Panc1 (cell line): ENCODE results near the gene NHSL1. TPM values are rescaled to one million over a fixed set of nuclear protein-coding genes. Genes with fewer than 3 reads are reported as not detected.
A peak's percentile ranks its signal among the peaks of the same experiment; 100 is the strongest.

Source experiments
- ATAC-seq: fragments of 200-7000 bp; cut with Tn5 transposase; 2 replicates; pipeline ENCODE4 v1.9.1; 2020; ENCODE audit warnings: mild to moderate bottlenecking, moderate library complexity
- BruUV-seq: library from RNA; stranded (reverse); fragments of 400-500 nt; replicated peaks from 2 replicates; lab custom pipeline; 2021; lab: Mats Ljungman, UMichigan
- CTCF ChIA-PET: fragments of 300-600 bp; sonication (Branson Sonifier 250); formaldehyde crosslinking; loops from one replicate; lab custom pipeline; 2022; ENCODE audit warnings: antibody characterized with exemption; lab: Charles Lee
- POLR2A ChIA-PET: fragments of 300-600 bp; sonication (Branson Sonifier 250); formaldehyde crosslinking; loops from one replicate; lab custom pipeline; 2022; ENCODE audit warnings: antibody characterized with exemption; lab: Charles Lee
- DNase-seq: peaks from one replicate; pipeline ENCODE4 v3.0.0-alpha.2; 2010; ENCODE audit warnings: low read depth, low spot score
- H3K27ac ChIP-seq: 2 replicates; pipeline ENCODE4 v1.5.1; 2011; ENCODE audit warnings: mild to moderate bottlenecking, low read length, inconsistent platforms
- H3K27me3 ChIP-seq: fragments of 200-500 bp; sonication (Bioruptor generic); 2 replicates; pipeline ENCODE4 v1.6.0; 2014; ENCODE audit warnings: low read length, inconsistent platforms; ENCODE audit not compliant: control insufficient read depth, insufficient read depth
- H3K36me3 ChIP-seq: fragments of 200-500 bp; sonication (Bioruptor generic); 2 replicates; pipeline ENCODE4 v1.5.1; 2014; ENCODE audit warnings: inconsistent platforms, mild to moderate bottlenecking, low read length, moderate library complexity; ENCODE audit not compliant: control insufficient read depth, insufficient read depth
- H3K4me1 ChIP-seq: 2 replicates; pipeline ENCODE4 v1.5.1; 2011; ENCODE audit warnings: inconsistent platforms, mild to moderate bottlenecking, low read length, moderate library complexity; ENCODE audit not compliant: control insufficient read depth, insufficient read depth
- H3K4me3 ChIP-seq, 2 experiments: 2 replicates each; pipeline ENCODE4 v1.5.1; 2011 to 2012; ENCODE audit warnings: low read depth in 2 of 2, low read length in 2 of 2, mild to moderate bottlenecking in 2 of 2, inconsistent platforms in 1 of 2, moderate library complexity in 1 of 2
- H3K9me3 ChIP-seq: fragments of 200-500 bp; sonication (Bioruptor generic); 2 replicates; pipeline ENCODE4 v1.5.1; 2014; ENCODE audit warnings: low read depth, mild to moderate bottlenecking, inconsistent platforms, low read length, moderate library complexity; ENCODE audit not compliant: control insufficient read depth, insufficient read depth
- CTCF ChIP-seq: fragments of 450-650 bp; IDR thresholded peaks from 2 replicates; pipeline ENCODE4 v1.5.1; 2017; ENCODE audit warnings: mild to moderate bottlenecking
- POLR2AphosphoS5 ChIP-seq: IDR thresholded peaks from 2 replicates; pipeline ENCODE4 v1.6.1; 2012; ENCODE audit warnings: mild to moderate bottlenecking, low read depth, low read length, moderate library complexity
- REST ChIP-seq, 2 experiments: IDR thresholded peaks; 2 replicates each; pipeline ENCODE4 v1.6.1; 2011 to 2012; ENCODE audit warnings: low read depth in 2 of 2, control low read depth in 1 of 2, low read length in 1 of 2, mild to moderate bottlenecking in 1 of 2, moderate library complexity in 1 of 2; ENCODE audit not compliant: insufficient read depth in 1 of 2
- SIN3A ChIP-seq: IDR thresholded peaks from 2 replicates; pipeline ENCODE4 v1.6.1; 2012; ENCODE audit warnings: low read depth, mild to moderate bottlenecking, low read length, moderate library complexity, borderline replicate concordance; ENCODE audit not compliant: insufficient read depth
- TCF7L2 ChIP-seq: IDR thresholded peaks from 2 replicates; pipeline ENCODE4 v1.6.1; 2011; ENCODE audit warnings: mild to moderate bottlenecking, low read depth, low read length, inconsistent platforms
- in situ Hi-C: cut with HindIII; loops from 2 replicates; pipeline ENCODE4 v1.10.0; 2016; ENCODE audit warnings: low sequenced_read_pairs, low pct_unique_long_range_greater_than_20kb
- intact Hi-C: fragments of 100-400 bp; cut with micrococcal nuclease; formaldehyde crosslinking; loops from one replicate; pipeline ENCODE4 v1.10.0; 2022; ENCODE audit not compliant: unreplicated experiment
- total RNA-seq: library from RNA; stranded (reverse); gene quantifications from one replicate; pipeline ENCODE4 v1.2.1, GENCODE V29; 2021; ENCODE audit not compliant: unreplicated experiment

Gene NHSL1
- total RNA-seq, 1 experiment from 2014 or later = 20.6 TPM

DNA sequence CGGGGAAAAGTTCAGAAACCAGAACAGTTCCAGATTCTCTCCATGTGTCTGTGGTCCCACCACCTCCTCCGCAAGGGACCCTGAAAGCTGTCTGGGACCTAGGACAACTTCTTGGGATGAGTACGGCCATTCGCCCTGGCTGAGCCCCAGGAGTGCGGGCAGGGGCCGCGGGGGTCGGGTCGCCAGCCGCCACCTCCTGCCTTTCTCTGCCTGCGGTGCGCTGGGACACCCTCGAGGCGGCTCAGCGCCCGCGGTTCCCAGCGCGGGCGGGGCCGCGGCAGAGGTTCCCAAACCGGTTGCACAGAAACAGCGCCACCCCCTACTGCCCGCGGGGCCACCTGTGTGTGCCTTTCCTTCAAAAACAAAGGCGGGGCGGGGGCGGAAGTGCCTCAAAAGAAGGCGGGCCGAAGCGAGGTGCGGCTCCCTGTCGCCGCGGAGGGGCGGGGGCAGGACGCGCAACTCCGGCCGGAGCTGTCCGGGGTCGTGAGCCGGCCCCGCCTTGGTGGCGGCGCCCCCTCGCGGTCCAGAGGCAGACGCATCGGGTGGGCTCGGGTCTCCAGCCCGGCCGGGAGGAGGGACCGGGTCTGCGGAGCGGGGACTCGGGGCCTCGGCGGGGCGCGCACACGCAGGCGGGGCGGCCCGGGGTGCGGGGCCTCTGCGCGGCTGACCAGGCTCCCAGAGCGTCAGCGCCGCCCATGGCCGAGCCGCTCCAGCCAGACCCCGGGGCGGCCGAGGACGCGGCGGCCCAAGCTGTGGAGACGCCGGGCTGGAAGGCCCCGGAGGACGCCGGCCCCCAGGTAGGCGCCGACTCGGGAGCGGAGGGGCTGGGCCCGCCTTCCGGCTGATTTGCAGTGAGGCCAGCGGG is 95.3 kb downstream of the NHSL1 start, which contains the start of gene HEBP2:
TSS of gene HEBP2 (plus strand) at position 423 of the 865 bp plus-strand sequence. CDS start at position 696, 273 bp downstream.
- H3K9me3 ChIP-seq = no peaks in the 10 kb centered on the region
- in situ Hi-C loops (no loop called here), intact Hi-C loops (no loop called here)
- H3K4me1 ChIP-seq = peaks cover 6% of the 10 kb centered on the region
- no peaks in the 10 kb centered on the region for H3K27me3 ChIP-seq
- DNase-seq (peak; percentile 36), ATAC-seq (peak; percentile 97)
- H3K36me3 ChIP-seq = peaks cover 18% of the 10 kb centered on the region
- CTCF ChIA-PET = interaction anchor here (0.7 kb wide), 2 partner anchors 287 to 402 kb away, joined by 3 read pairs; no protein-coding TSS in a partner anchor
- TF ChIP-seq TCF7L2 (peak; percentile 44; the same call in 1 of the 2 replicates), POLR2AphosphoS5 (peak; percentile 57), CTCF (peak; percentile 89), SIN3A (peak; percentile 51; the same call in 1 of the 2 replicates), REST (IDR thresholded peaks at IDR 0.05; ENCODE audit: insufficient read depth in 1 of 2, low read depth in 2 of 2, low read length in 1 of 2) (no peak)
- peak within 1 kb of the TSS; percentile 87 for H3K27ac ChIP-seq
- POLR2A ChIA-PET = no interaction called here
- peak within 1 kb of the TSS; percentile 79 to 92 for H3K4me3 ChIP-seq
- BruUV-seq = no TSS peak

GRCh38 chr6:138403324-138403800 is 95.9 kb downstream of the NHSL1 start:
- ChIA-PET POLR2A (no interaction called here), CTCF (interaction anchor here (0.7 kb wide), 1 partner anchor 402 kb away, joined by 3 read pairs; no protein-coding TSS in a partner anchor)
- no peak for TF ChIP-seq CTCF
- TF ChIP-seq SIN3A = no peak
- no peak for TF ChIP-seq POLR2AphosphoS5
- no peak for TF ChIP-seq TCF7L2
- TF ChIP-seq REST (IDR thresholded peaks at IDR 0.05; ENCODE audit: insufficient read depth in 1 of 2, low read depth in 2 of 2, low read length in 1 of 2) = no peak
- no TSS peak for BruUV-seq
- in situ Hi-C loops = no loop called here
- peak overlapping the region; percentile 87 for H3K27ac ChIP-seq
- H3K4me1 ChIP-seq = peaks cover 6% of the 10 kb centered on the region
- H3K36me3 ChIP-seq = peaks cover 18% of the 10 kb centered on the region
- DNase-seq = no peak
- no peaks in the 10 kb centered on the region for H3K27me3 ChIP-seq
- intact Hi-C loops = no loop called here
- ATAC-seq = peak; percentile 49
- H3K4me3 ChIP-seq = peak overlapping the region; percentile 79 to 92
- no peaks in the 10 kb centered on the region for H3K9me3 ChIP-seq
